Measurements from ENCODE around the gene ADCK1. TPM values are rescaled to one million over a fixed set of nuclear protein-coding genes. Genes with fewer than 3 reads are reported as not detected.
A peak's percentile ranks its signal among the peaks of the same experiment; 100 is the strongest.

The ADCK1 gene
- total and polyA plus RNA-seq, 9 of the 15 experiments (the other 6 are each of a cell fraction or from before 2014, with no cell fraction given): 2.8 to 8.9 (median 4.3) TPM

DNA sequence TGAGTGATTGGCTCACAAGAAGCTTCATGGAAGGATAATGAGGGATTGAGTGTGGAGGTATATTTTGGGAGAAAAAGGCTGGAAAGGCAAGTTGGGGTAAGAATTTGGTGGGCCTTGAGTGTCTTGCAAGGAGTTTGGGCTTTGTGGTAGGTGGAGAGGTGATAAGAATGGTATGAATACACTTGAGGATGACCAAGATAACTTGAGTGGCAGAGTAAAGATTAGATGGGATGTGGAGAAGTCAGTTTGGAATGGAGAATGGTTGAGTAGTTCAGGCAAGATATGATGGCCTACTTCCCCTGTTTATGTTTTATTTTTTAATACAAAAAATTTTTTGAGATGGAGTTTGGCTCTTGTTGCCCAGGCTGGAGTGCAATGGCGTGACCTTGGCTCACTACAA, 9.1 kb downstream of the ADCK1 start:
- Histone ChIP-seq H3K9me3 (replicated peaks; ENCODE audit: control insufficient read depth, insufficient read depth, low read depth, low read length) (no peaks in the 10 kb centered on the region), H3K9me1 (ENCODE audit: control insufficient read depth, insufficient read depth, low read length) (no peaks in the 10 kb centered on the region), H3K9ac (ENCODE audit: insufficient read depth in 1 of 2, low read depth in 2 of 2, low read length in 2 of 2) (no peak overlapping the region), H4K20me1 (replicated peaks; ENCODE audit: control insufficient read depth, insufficient read depth, low read length) (no peaks in the 10 kb centered on the region), H3K36me3 (ENCODE audit: control insufficient read depth, insufficient read depth, low read length) (no peaks in the 10 kb centered on the region), H3K4me2 (ENCODE audit: insufficient read depth, low read length) (no peak overlapping the region; the same call in 1 of the 2 replicates), H3K79me2 (ENCODE audit: control insufficient read depth, insufficient read depth, low read length) (no peaks in the 10 kb centered on the region), H3K4me3 (no peak overlapping the region), H3K27me3 (ENCODE audit: control insufficient read depth in 2 of 2, insufficient read depth in 2 of 2, low read length in 2 of 2) (no peaks in the 10 kb centered on the region), H2AFZ (ENCODE audit: low read depth, low read length) (no peak overlapping the region), H3K4me1 (replicated peaks in 1 of 2; ENCODE audit: control insufficient read depth in 2 of 2, insufficient read depth in 2 of 2, low read length in 2 of 2) (peaks cover 0 to 8% of the 10 kb centered on the region in 2 experiments; a peak in 3 of 5 replicates), H3K27ac (ENCODE audit: extremely low read depth, low read depth, low read length) (no peak overlapping the region)
- no peak for DNase-seq (ENCODE audit: extremely low read depth in 1 of 4, low spot score in 3 of 4)
- in situ Hi-C loops (cut with MboI) (no loop called here), intact Hi-C loops (cut with micrococcal nuclease) (no loop called here)
- BruUV-seq (replicated peaks): no TSS peak
- POLR2A ChIA-PET: no interaction called here
- ATAC-seq: no peak
- no peak for FAIRE-seq
- CTCF ChIA-PET (ENCODE audit: low intra/inter-chr PET ratio): no interaction called here
- 80% methylated on average over 1 of the region's 1 CpG for WGBS (ENCODE audit: insufficient coverage, low coverage, missing lambda C conversion rate)
- TF ChIP-seq MTA2 (IDR thresholded peaks at IDR 0.05; ENCODE audit: low read depth) (0 out of 2 replicates have a peak, but pooled peaks have one; percentile 13), GTF2F1 (IDR thresholded peaks at IDR 0.05; ENCODE audit: low read depth, low read length) (no peak), ZEB2 (IDR thresholded peaks at IDR 0.05) (no peak), NFE2L1 (tag; IDR thresholded peaks at IDR 0.05; ENCODE audit: borderline replicate concordance, low read depth) (no peak), HDAC8 (tag; IDR thresholded peaks at IDR 0.05) (no peak), KAT7 (CRISPR knock-in tag; IDR thresholded peaks at IDR 0.05; ENCODE audit: borderline replicate concordance) (no peak), NR2F6 (CRISPR knock-in tag; IDR thresholded peaks at IDR 0.05) (no peak), ARID2 (IDR thresholded peaks at IDR 0.05) (no peak), EP400 (IDR thresholded peaks at IDR 0.05) (no peak), ARID1B (IDR thresholded peaks at IDR 0.05) (peak; percentile 67), SMARCA4 (IDR thresholded peaks at IDR 0.05) (no peak), RBM17 (IDR thresholded peaks at IDR 0.05; ENCODE audit: borderline replicate concordance, low read depth, low read length) (no peak), CBFA2T2 (conservative IDR thresholded peaks at IDR 0.05) (peak; percentile 34; the same call in 1 of the 2 replicates), SREBF1 (IDR thresholded peaks at IDR 0.05; ENCODE audit: borderline replicate concordance, low read depth, low read length) (no peak)
- TF ChIP-seq, protein P1, sequence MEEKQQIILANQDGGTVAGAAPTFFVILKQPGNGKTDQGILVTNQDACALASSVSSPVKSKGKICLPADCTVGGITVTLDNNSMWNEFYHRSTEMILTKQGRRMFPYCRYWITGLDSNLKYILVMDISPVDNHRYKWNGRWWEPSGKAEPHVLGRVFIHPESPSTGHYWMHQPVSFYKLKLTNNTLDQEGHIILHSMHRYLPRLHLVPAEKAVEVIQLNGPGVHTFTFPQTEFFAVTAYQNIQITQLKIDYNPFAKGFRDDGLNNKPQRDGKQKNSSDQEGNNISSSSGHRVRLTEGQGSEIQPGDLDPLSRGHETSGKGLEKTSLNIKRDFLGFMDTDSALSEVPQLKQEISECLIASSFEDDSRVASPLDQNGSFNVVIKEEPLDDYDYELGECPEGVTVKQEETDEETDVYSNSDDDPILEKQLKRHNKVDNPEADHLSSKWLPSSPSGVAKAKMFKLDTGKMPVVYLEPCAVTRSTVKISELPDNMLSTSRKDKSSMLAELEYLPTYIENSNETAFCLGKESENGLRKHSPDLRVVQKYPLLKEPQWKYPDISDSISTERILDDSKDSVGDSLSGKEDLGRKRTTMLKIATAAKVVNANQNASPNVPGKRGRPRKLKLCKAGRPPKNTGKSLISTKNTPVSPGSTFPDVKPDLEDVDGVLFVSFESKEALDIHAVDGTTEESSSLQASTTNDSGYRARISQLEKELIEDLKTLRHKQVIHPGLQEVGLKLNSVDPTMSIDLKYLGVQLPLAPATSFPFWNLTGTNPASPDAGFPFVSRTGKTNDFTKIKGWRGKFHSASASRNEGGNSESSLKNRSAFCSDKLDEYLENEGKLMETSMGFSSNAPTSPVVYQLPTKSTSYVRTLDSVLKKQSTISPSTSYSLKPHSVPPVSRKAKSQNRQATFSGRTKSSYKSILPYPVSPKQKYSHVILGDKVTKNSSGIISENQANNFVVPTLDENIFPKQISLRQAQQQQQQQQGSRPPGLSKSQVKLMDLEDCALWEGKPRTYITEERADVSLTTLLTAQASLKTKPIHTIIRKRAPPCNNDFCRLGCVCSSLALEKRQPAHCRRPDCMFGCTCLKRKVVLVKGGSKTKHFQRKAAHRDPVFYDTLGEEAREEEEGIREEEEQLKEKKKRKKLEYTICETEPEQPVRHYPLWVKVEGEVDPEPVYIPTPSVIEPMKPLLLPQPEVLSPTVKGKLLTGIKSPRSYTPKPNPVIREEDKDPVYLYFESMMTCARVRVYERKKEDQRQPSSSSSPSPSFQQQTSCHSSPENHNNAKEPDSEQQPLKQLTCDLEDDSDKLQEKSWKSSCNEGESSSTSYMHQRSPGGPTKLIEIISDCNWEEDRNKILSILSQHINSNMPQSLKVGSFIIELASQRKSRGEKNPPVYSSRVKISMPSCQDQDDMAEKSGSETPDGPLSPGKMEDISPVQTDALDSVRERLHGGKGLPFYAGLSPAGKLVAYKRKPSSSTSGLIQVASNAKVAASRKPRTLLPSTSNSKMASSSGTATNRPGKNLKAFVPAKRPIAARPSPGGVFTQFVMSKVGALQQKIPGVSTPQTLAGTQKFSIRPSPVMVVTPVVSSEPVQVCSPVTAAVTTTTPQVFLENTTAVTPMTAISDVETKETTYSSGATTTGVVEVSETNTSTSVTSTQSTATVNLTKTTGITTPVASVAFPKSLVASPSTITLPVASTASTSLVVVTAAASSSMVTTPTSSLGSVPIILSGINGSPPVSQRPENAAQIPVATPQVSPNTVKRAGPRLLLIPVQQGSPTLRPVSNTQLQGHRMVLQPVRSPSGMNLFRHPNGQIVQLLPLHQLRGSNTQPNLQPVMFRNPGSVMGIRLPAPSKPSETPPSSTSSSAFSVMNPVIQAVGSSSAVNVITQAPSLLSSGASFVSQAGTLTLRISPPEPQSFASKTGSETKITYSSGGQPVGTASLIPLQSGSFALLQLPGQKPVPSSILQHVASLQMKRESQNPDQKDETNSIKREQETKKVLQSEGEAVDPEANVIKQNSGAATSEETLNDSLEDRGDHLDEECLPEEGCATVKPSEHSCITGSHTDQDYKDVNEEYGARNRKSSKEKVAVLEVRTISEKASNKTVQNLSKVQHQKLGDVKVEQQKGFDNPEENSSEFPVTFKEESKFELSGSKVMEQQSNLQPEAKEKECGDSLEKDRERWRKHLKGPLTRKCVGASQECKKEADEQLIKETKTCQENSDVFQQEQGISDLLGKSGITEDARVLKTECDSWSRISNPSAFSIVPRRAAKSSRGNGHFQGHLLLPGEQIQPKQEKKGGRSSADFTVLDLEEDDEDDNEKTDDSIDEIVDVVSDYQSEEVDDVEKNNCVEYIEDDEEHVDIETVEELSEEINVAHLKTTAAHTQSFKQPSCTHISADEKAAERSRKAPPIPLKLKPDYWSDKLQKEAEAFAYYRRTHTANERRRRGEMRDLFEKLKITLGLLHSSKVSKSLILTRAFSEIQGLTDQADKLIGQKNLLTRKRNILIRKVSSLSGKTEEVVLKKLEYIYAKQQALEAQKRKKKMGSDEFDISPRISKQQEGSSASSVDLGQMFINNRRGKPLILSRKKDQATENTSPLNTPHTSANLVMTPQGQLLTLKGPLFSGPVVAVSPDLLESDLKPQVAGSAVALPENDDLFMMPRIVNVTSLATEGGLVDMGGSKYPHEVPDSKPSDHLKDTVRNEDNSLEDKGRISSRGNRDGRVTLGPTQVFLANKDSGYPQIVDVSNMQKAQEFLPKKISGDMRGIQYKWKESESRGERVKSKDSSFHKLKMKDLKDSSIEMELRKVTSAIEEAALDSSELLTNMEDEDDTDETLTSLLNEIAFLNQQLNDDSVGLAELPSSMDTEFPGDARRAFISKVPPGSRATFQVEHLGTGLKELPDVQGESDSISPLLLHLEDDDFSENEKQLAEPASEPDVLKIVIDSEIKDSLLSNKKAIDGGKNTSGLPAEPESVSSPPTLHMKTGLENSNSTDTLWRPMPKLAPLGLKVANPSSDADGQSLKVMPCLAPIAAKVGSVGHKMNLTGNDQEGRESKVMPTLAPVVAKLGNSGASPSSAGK (IDR thresholded peaks at IDR 0.05): no peak

All from K562 (cell line).